Body of pancreas (tissue), 4 donors: Measurements from ENCODE around the gene IPO5. TPM values are rescaled to one million over a fixed set of nuclear protein-coding genes. Genes with fewer than 3 reads are reported as not detected.
A peak's percentile ranks its signal among the peaks of the same experiment; 100 is the strongest.
"Not testable (repeated sequence)": the region's sequence is repeated elsewhere in the genome, so short reads cannot be mapped to it uniquely, and the experiment has no call there.

Experiments
- ATAC-seq: fragments of 150-250 bp; one replicate; pipeline ENCODE4 v1.9.1; 2016
- DNase-seq, 4 donors: peaks; one replicate each; pipeline ENCODE4 v3.0.0-alpha.2; 2019
- H3K27ac ChIP-seq, 4 donors: fragments of 200-600 bp; sonication (generic); 1 replicate in 3 of 4; 2 replicates in 1 of 4; pipeline versions ENCODE4 v1.5.1 to v1.6.1; 2016 to 2019; ENCODE audit warnings: mild to moderate bottlenecking in 1 of 4, mixed read lengths in 1 of 4, moderate library complexity in 1 of 4
- H3K27me3 ChIP-seq, 2 donors: fragments of 200-600 bp; sonication (generic); one replicate each; pipeline ENCODE4 v1.6.0; 2016; ENCODE audit warnings: mild to moderate bottlenecking in 1 of 2
- H3K36me3 ChIP-seq, 2 donors: fragments of 200-600 bp; sonication (generic); replicated peaks in 1 of 2; 2 replicates each; pipeline ENCODE4 v1.5.1; 2016; ENCODE audit warnings: low read depth in 2 of 2; ENCODE audit not compliant: insufficient read depth in 1 of 2
- H3K4me1 ChIP-seq: fragments of 200-600 bp; sonication (generic); one replicate; pipeline ENCODE4 v1.6.0; 2016
- H3K4me3 ChIP-seq, 2 donors: fragments of 200-600 bp; sonication (generic); 1 replicate in 1 of 2; 2 replicates in 1 of 2; pipeline ENCODE4 v1.5.1; 2016 to 2019
- H3K9me3 ChIP-seq, 3 donors: fragments of 200-600 bp; sonication (generic); 1 replicate in 2 of 3; 2 replicates in 1 of 3; pipeline ENCODE4 v1.5.1; 2016
- POLR2A ChIP-seq, 3 donors: fragments of 450-650 bp; IDR thresholded peaks; one replicate each; pipeline ENCODE4 v1.6.1; 2016; ENCODE audit warnings: antibody characterized with exemption in 3 of 3, mild to moderate bottlenecking in 2 of 3
- WGBS, 2 donors: methylation state at CpG; one replicate each; pipeline ENCODE4 v1.1.5; 2017; 5-methylcytosine and 5-hydroxymethylcytosine counted together
- intact Hi-C: fragments of 100-400 bp; cut with DNase I; formaldehyde crosslinking; loops from one replicate; pipeline ENCODE4 v1.15.1; 2023
- total RNA-seq, 2 donors: library from RNA; depleted of rRNA; stranded (reverse); fragments of >200 nt; gene quantifications; one replicate each; pipeline ENCODE4 v1.1.0, GENCODE V29; 2016
- TF ChIP-seq, protein P1 (sequence below), 7 experiments: fragments of 450-650 bp in 4 of 7; fragments of 200-600 bp in 3 of 7; sonication (generic) in 3 of 7; IDR thresholded peaks; one replicate each; pipeline ENCODE4 v1.5.1; 2016 to 2019; ENCODE audit warnings: antibody characterized with exemption in 7 of 7

The IPO5 gene
- total RNA-seq, 2 donors from 2014 or later, result 84.0 to 96.8 TPM

DNA sequence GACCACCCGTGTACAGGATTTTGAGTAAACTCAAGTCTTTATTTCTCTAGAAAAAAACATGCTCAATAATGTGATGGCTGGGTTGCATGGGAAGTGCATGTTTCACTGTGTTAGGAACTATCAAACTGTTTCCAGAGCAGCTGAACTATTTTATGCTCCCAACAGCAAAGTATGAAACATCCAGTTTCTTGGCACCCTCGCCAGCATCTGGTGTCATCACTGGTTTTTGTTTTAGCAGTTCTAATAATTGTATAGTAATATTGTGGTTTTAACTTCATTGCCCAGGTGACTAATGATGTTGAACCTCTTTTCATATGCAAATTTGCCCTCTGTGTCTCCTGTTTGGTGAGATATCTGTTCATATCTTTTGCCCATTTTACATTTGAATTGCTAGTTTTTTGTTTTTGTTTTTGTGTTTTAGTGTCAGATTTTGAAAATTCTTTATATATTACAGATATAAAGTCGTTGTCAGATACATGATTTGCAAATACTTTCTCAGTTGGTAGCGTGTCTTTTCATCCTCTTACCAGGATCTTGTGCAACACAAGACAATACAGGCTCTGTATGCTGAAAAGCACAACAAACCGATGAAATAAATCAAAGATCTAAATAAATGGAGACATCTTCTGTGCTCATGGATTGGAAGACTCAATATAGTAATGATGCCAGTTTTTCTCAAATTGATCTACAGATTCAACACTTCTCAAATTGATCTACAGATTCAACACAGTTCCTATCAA, 87.8 kb downstream of the IPO5 start:
- TF ChIP-seq POLR2A (IDR thresholded peaks at IDR 0.05), result no peak
- TF ChIP-seq, protein P1, sequence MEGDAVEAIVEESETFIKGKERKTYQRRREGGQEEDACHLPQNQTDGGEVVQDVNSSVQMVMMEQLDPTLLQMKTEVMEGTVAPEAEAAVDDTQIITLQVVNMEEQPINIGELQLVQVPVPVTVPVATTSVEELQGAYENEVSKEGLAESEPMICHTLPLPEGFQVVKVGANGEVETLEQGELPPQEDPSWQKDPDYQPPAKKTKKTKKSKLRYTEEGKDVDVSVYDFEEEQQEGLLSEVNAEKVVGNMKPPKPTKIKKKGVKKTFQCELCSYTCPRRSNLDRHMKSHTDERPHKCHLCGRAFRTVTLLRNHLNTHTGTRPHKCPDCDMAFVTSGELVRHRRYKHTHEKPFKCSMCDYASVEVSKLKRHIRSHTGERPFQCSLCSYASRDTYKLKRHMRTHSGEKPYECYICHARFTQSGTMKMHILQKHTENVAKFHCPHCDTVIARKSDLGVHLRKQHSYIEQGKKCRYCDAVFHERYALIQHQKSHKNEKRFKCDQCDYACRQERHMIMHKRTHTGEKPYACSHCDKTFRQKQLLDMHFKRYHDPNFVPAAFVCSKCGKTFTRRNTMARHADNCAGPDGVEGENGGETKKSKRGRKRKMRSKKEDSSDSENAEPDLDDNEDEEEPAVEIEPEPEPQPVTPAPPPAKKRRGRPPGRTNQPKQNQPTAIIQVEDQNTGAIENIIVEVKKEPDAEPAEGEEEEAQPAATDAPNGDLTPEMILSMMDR (IDR thresholded peaks at IDR 0.05), result no peak
- H3K9me3 ChIP-seq, result no peaks in the 10 kb centered on the region
- ATAC-seq (no peak), DNase-seq (no peak)
- no peaks in the 10 kb centered on the region for H3K27me3 ChIP-seq
- intact Hi-C loops, result no loop called here
- WGBS, 2 donors, result 70 to 72% methylated on average over 5 of the region's 5 CpGs
- H3K27ac ChIP-seq, result no peak overlapping the region
- H3K4me1 ChIP-seq, result no peaks in the 10 kb centered on the region
- H3K36me3 ChIP-seq, result no peaks in the 10 kb centered on the region
- no peak overlapping the region for H3K4me3 ChIP-seq

DNA sequence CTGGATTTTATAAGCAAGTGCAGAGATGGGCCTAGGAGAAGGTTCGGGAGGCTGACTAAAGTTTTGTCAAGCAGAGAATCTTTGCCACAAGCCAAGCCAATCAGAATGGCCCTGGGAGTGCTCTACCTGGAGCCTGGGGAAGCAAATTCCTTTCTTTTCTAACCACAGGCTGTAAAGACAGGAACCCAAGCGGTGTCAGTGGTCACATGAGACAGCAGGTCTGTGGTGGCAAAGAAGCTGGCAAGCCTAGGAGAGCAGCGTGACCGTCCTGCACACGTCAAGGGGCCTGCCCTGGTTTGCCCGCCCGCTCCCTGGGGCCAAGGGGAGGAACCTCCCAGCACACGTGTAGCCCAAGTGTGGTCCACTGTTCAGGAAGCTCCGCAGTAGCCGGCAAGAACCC, 90.8 kb downstream of the IPO5 start:
- WGBS, 2 donors, result 62 to 77% methylated on average over 2 to 10 of the region's 10 CpGs

DNA sequence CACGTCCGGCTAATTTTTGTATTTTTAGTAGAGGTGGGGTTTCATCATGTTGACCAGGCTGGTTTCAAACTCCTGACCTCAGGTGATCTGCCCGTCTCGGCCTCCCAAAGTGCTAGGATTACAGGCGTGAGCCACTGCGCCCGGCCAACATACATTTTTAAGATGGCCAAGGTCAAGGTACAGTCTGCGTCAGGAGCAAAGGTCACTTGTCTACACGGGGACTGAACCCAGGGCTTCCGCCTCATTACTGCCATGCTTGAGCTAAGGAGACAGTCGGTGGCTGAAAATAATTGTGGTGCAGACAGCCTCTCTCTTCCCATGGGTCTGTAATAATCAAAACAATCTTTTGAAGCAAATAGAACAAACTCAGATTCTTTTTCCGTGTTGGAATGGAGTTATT, 94.3 kb downstream of the IPO5 start:
- H3K36me3 ChIP-seq, intact Hi-C loops, H3K4me3 ChIP-seq, H3K27me3 ChIP-seq, H3K27ac ChIP-seq, H3K4me1 ChIP-seq, H3K9me3 ChIP-seq, ATAC-seq, DNase-seq: not testable (repeated sequence)
- 54 to 61% methylated on average over 12 of the region's 12 CpGs for WGBS, 2 donors

More for the DNA sequence above, 90.8 kb downstream of the IPO5 start:
- DNase-seq (no peak), ATAC-seq (no peak)
- intact Hi-C loops, result no loop called here
- no peaks in the 10 kb centered on the region for H3K36me3 ChIP-seq
- H3K27me3 ChIP-seq, result no peaks in the 10 kb centered on the region
- no peaks in the 10 kb centered on the region for H3K9me3 ChIP-seq
- H3K27ac ChIP-seq, result no peak overlapping the region
- TF ChIP-seq, protein P1 (IDR thresholded peaks at IDR 0.05), result no peak
- TF ChIP-seq POLR2A (IDR thresholded peaks at IDR 0.05), result no peak
- no peak overlapping the region for H3K4me3 ChIP-seq
- H3K4me1 ChIP-seq, result no peaks in the 10 kb centered on the region

DNA sequence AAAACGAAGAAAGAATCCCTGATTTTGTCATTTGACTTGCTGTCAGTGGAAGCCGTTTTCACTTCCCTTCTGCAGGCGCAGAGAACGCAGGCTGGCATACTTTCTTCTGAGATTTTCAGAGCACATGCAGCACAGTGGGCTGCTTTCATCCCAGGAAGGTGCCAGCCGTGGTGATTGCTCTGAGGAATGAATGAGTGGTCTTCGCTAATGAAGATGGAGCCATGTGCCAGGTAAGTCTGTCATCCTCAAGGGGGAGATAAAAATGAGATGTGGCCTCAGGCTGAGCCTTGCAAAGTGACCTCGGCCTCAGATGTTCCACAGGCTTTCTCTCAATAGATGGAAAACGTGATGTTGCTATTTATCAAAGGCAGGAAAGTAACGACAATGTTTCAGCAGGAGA, 94.8 kb downstream of the IPO5 start:
- no peak for TF ChIP-seq POLR2A (IDR thresholded peaks at IDR 0.05)
- TF ChIP-seq, protein P1 (IDR thresholded peaks at IDR 0.05), result no peak
- no peaks in the 10 kb centered on the region for H3K4me1 ChIP-seq
- no peak overlapping the region for H3K4me3 ChIP-seq
- H3K27ac ChIP-seq, result no peak overlapping the region
- 60 to 67% methylated on average over 9 of the region's 9 CpGs for WGBS, 2 donors
- DNase-seq (no peak), ATAC-seq (no peak)
- no peaks in the 10 kb centered on the region for H3K9me3 ChIP-seq
- H3K27me3 ChIP-seq, result no peaks in the 10 kb centered on the region
- intact Hi-C loops, result no loop called here
- H3K36me3 ChIP-seq, result no peaks in the 10 kb centered on the region

DNA sequence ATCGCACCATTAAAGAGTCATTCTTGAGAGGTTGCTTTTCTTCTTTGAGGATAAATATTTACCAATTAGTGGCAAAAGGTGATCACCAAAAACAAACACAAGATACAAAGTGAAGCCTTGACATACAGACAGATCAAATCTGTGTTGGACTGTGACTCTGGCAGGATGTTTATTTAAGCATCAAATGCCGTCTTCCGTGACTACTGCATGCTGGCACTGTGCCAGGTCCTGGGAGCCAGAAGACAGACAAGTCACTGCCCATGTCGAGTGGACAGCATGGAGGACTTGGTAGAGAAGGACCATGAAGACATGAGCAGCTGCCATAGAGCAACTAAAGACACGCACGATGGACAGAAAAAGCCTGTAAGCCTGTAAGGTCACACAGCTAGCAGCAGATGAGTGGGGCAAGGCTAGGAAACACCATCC, 96.6 kb downstream of the IPO5 start:
- Histone ChIP-seq H3K9me3 (no peaks in the 10 kb centered on the region), H3K4me1 (no peaks in the 10 kb centered on the region), H3K27ac (no peak overlapping the region), H3K4me3 (no peak overlapping the region), H3K27me3 (no peaks in the 10 kb centered on the region), H3K36me3 (no peaks in the 10 kb centered on the region)
- intact Hi-C loops, result no loop called here
- WGBS, 2 donors, result 46 to 48% methylated on average over 6 of the region's 6 CpGs
- no peak for ATAC-seq
- DNase-seq, result peak in 1 of 4 donors; percentile 18
- TF ChIP-seq, protein P1 (IDR thresholded peaks at IDR 0.05), result no peak
- no peak for TF ChIP-seq POLR2A (IDR thresholded peaks at IDR 0.05)
